Endothelial cell of umbilical vein (primary cell): ENCODE data around the gene EYS. TPM values are rescaled to one million over a fixed set of nuclear protein-coding genes. Genes with fewer than 3 reads are reported as not detected.

Source experiments
- BruUV-seq: library from RNA; stranded (reverse); fragments of 400-500 nt; replicated peaks from 2 replicates; lab custom pipeline; 2021; lab: Mats Ljungman, UMichigan
- CTCF ChIA-PET: fragments of 300-600, 350-600 bp; sonication (Branson Sonifier 250); formaldehyde crosslinking; loops from one replicate; lab custom pipeline; 2021; ENCODE audit warnings: antibody characterized with exemption, inconsistent platforms; lab: Charles Lee
- POLR2A ChIA-PET: fragments of 300-600, 350-600 bp; sonication (Branson Sonifier 250); formaldehyde crosslinking; loops from one replicate; lab custom pipeline; 2021; ENCODE audit warnings: antibody characterized with exemption, inconsistent platforms; lab: Charles Lee
- DNase-seq: peaks from one replicate; pipeline ENCODE4 v3.0.0-alpha.2; 2011; ENCODE audit warnings: low read depth, low spot score
- FAIRE-seq: peaks from 2 replicates; lab custom pipeline; 2011; peaks lifted over from hg19 to GRCh38; lab: Jason Lieb, UNC
- H2AFZ ChIP-seq: 2 replicates; pipeline ENCODE4 v1.6.0; 2012; ENCODE audit warnings: low read depth, low read length, control low read depth, inconsistent platforms
- H3K27ac ChIP-seq: 2 replicates; pipeline ENCODE4 v1.5.1; 2011; ENCODE audit warnings: low read depth, mild to moderate bottlenecking, control low read depth, low read length, moderate library complexity; ENCODE audit not compliant: insufficient read depth
- H3K27me3 ChIP-seq, 2 experiments: 2 replicates each; pipeline versions ENCODE4 v1.6.0 to v1.6.1; 2011; ENCODE audit warnings: low read length in 2 of 2, mixed read lengths in 1 of 2; ENCODE audit not compliant: control insufficient read depth in 2 of 2, insufficient read depth in 2 of 2
- H3K36me3 ChIP-seq, 2 experiments: 2 replicates in 1 of 2; 3 replicates in 1 of 2; pipeline ENCODE4 v1.5.1; 2011; ENCODE audit warnings: low read length in 2 of 2, mild to moderate bottlenecking in 1 of 2, moderate library complexity in 1 of 2; ENCODE audit not compliant: control insufficient read depth in 2 of 2, insufficient read depth in 2 of 2; ENCODE audit errors: extremely low read depth in 1 of 2
- H3K4me1 ChIP-seq: 3 replicates; pipeline ENCODE4 v1.5.1; 2011; ENCODE audit warnings: mild to moderate bottlenecking, low read length; ENCODE audit not compliant: control insufficient read depth, insufficient read depth; ENCODE audit errors: extremely low read depth
- H3K4me2 ChIP-seq: 2 replicates; pipeline ENCODE4 v1.6.1; 2011; ENCODE audit warnings: low read length, control low read depth, mixed read lengths; ENCODE audit not compliant: insufficient read depth
- H3K4me3 ChIP-seq, 3 experiments: fragments of 200-600 bp in 1 of 3; sonication (generic), shearing (Covaris generic) in 1 of 3; replicated peaks in 1 of 3; 2 replicates each; pipeline ENCODE4 v1.5.1; 2011 to 2016; ENCODE audit warnings: control low read depth in 3 of 3, low read length in 3 of 3, mild to moderate bottlenecking in 2 of 3, inconsistent platforms in 1 of 3, low read depth in 1 of 3, moderate library complexity in 1 of 3; ENCODE audit not compliant: insufficient read depth in 1 of 3
- H3K79me2 ChIP-seq: 2 replicates; pipeline ENCODE4 v1.6.0; 2012; ENCODE audit warnings: low read length, inconsistent platforms; ENCODE audit not compliant: control insufficient read depth, insufficient read depth
- H3K9ac ChIP-seq: replicated peaks from 2 replicates; pipeline ENCODE3; 2011; ENCODE audit warnings: low read length, control low read depth; ENCODE audit not compliant: insufficient read depth; ENCODE audit errors: extremely low read depth
- H3K9me1 ChIP-seq: replicated peaks from 3 replicates; pipeline ENCODE4 v1.6.0; 2011; ENCODE audit warnings: mild to moderate bottlenecking, low read length; ENCODE audit not compliant: control insufficient read depth, insufficient read depth; ENCODE audit errors: extremely low read depth
- H3K9me3 ChIP-seq: replicated peaks from 2 replicates; pipeline ENCODE4 v1.5.1; 2012; ENCODE audit warnings: low read length, inconsistent platforms; ENCODE audit not compliant: control insufficient read depth, insufficient read depth
- H4K20me1 ChIP-seq: replicated peaks from 2 replicates; pipeline ENCODE3; 2011; ENCODE audit warnings: mild to moderate bottlenecking, low read length; ENCODE audit not compliant: control insufficient read depth, insufficient read depth; ENCODE audit errors: extremely low read depth
- FOS ChIP-seq: IDR thresholded peaks from 2 replicates; pipeline ENCODE4 v1.6.1; 2011; ENCODE audit warnings: mild to moderate bottlenecking, low read length, moderate library complexity, borderline replicate concordance; ENCODE audit not compliant: insufficient read depth
- JUN ChIP-seq: IDR thresholded peaks from 2 replicates; pipeline ENCODE4 v1.6.1; 2011; ENCODE audit warnings: borderline replicate concordance, low read depth; ENCODE audit not compliant: insufficient read length, insufficient read depth
- MYC ChIP-seq: IDR thresholded peaks from one replicate; pipeline ENCODE4 v1.6.1; 2011; ENCODE audit warnings: mild to moderate bottlenecking, low read depth, low read length
- POLR2A ChIP-seq: IDR thresholded peaks from 2 replicates; pipeline ENCODE4 v1.6.1; 2012; ENCODE audit warnings: low read depth, mild to moderate bottlenecking, control low read depth, low read length
- POLR2AphosphoS5 ChIP-seq: IDR thresholded peaks from 2 replicates; pipeline ENCODE4 v1.6.1; 2012; ENCODE audit warnings: low read depth, mild to moderate bottlenecking, control low read depth, low read length, moderate library complexity; ENCODE audit not compliant: insufficient read depth
- dilution Hi-C: fragments of 300-500 bp; cut with MboI; formaldehyde crosslinking; loops from one replicate; pipeline ENCODE4 v1.15.0; 2019; ENCODE audit warnings: low sequenced_read_pairs; ENCODE audit not compliant: extremely low pct_ligation_motif_present
- intact Hi-C: fragments of 100-400 bp; cut with micrococcal nuclease; formaldehyde crosslinking; loops from one replicate; pipeline ENCODE4 v1.10.0; 2022
- polyA plus RNA-seq, 4 experiments: library from polyadenylated mRNA; depleted of rRNA in 3 of 4; stranded (reverse) in 3 of 4; unstranded in 1 of 4; fragments of >200 nt; gene quantifications; 2 replicates each; pipeline versions ENCODE4 v1.2.1 to v1.2.3, GENCODE V29; 2011 to 2012; ENCODE audit warnings: missing spikeins in 1 of 4
- total RNA-seq: library from RNA; stranded (reverse); gene quantifications from 2 replicates; pipeline ENCODE4 v1.2.3, GENCODE V29; 2021
- TF ChIP-seq, protein P1 (sequence below), 2 donors: IDR thresholded peaks; 1 replicate in 1 of 2; 2 replicates in 1 of 2; pipeline ENCODE4 v1.5.1; 2011; ENCODE audit warnings: low read length in 2 of 2, mild to moderate bottlenecking in 2 of 2, moderate library complexity in 2 of 2, control low read depth in 1 of 2, inconsistent platforms in 1 of 2, low read depth in 1 of 2; ENCODE audit not compliant: insufficient read depth in 1 of 2; ENCODE audit errors: extremely low read depth in 1 of 2
- TF ChIP-seq, protein P2 (sequence below): IDR thresholded peaks from 2 replicates; pipeline ENCODE4 v1.6.1; 2011; ENCODE audit not compliant: insufficient read depth, insufficient read length

The EYS gene
- total and polyA plus RNA-seq, 2 donors (not counting 3 experiments of a cell fraction or from before 2014, with no cell fraction given): 0.01 to 0.27 TPM

DNA sequence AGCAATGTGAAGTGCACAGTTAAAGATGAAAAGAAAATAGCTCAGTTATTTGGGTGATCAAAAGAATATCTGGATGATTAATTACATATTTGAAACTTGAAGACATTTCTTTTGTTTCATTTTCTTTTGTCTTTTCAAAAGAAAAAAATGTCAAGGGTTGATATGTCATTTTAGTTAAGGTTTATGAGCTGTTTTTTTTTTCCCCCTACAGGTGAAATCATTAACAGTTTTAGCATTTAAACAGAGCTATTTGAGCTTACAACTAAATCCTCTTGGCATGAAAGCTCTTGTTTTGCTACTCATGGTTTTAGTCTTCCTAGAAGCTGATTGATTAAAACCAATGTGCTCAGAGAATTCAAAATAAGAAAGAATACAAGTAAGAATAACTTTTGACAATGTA lies 1184.2 kb downstream of the EYS start:
- no peak overlapping the region for H3K9ac ChIP-seq
- no peaks in the 10 kb centered on the region for H3K9me3 ChIP-seq
- intact Hi-C loops: no loop called here
- POLR2A ChIA-PET: no interaction called here
- CTCF ChIA-PET: interaction anchor here (0.9 to 1.2 kb wide), 3 partner anchors 15 to 25 kb away, joined by 3 read pairs; no protein-coding TSS in a partner anchor
- H3K4me1 ChIP-seq: peaks cover 15% of the 10 kb centered on the region
- no TSS peak for BruUV-seq
- no peaks in the 10 kb centered on the region for H3K79me2 ChIP-seq
- H3K4me3 ChIP-seq: no peak overlapping the region
- H4K20me1 ChIP-seq: no peaks in the 10 kb centered on the region
- no peaks in the 10 kb centered on the region for H3K36me3 ChIP-seq
- DNase-seq: no peak
- H3K9me1 ChIP-seq: no peaks in the 10 kb centered on the region
- TF ChIP-seq, protein P1, sequence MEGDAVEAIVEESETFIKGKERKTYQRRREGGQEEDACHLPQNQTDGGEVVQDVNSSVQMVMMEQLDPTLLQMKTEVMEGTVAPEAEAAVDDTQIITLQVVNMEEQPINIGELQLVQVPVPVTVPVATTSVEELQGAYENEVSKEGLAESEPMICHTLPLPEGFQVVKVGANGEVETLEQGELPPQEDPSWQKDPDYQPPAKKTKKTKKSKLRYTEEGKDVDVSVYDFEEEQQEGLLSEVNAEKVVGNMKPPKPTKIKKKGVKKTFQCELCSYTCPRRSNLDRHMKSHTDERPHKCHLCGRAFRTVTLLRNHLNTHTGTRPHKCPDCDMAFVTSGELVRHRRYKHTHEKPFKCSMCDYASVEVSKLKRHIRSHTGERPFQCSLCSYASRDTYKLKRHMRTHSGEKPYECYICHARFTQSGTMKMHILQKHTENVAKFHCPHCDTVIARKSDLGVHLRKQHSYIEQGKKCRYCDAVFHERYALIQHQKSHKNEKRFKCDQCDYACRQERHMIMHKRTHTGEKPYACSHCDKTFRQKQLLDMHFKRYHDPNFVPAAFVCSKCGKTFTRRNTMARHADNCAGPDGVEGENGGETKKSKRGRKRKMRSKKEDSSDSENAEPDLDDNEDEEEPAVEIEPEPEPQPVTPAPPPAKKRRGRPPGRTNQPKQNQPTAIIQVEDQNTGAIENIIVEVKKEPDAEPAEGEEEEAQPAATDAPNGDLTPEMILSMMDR (IDR thresholded peaks at IDR 0.05; ENCODE audit: extremely low read depth in 1 of 2, insufficient read depth in 1 of 2, low read depth in 1 of 2, low read length in 2 of 2): no peak
- dilution Hi-C loops: no loop called here
- no peak for FAIRE-seq
- H2AFZ ChIP-seq: no peak overlapping the region
- H3K4me2 ChIP-seq: no peak overlapping the region
- no peak overlapping the region for H3K27ac ChIP-seq
- no peaks in the 10 kb centered on the region for H3K27me3 ChIP-seq

DNA sequence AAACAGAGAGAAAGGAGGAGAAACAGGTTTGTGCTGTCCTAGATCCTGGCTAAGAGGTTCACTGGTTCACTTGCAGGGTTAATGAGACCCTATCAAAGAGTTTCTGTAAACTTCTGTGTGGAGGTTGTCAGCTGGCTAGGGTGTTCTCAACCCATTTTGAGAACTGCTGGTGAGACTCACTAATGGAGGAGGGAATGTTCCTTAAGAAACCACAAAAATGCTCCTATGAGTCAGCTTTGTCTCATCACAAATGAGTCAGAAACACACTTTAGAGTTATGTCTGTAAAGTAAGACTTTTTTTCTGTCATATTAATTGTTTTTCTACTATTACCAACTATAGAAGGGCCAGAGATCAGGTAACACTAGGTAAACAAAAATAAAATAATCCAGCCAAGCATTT lies 1187.0 kb downstream of the EYS start:
- H3K36me3 ChIP-seq: no peaks in the 10 kb centered on the region
- dilution Hi-C loops (no loop called here), intact Hi-C loops (no loop called here)
- FAIRE-seq (peak; percentile 56), DNase-seq (peak; percentile 69)
- no peak overlapping the region for H3K9ac ChIP-seq
- no peaks in the 10 kb centered on the region for H3K9me1 ChIP-seq
- peaks cover 15% of the 10 kb centered on the region for H3K4me1 ChIP-seq
- H3K27ac ChIP-seq: peak overlapping the region; percentile 90
- no peaks in the 10 kb centered on the region for H3K9me3 ChIP-seq
- peak overlapping the region; percentile 38 for H3K4me2 ChIP-seq
- H3K4me3 ChIP-seq: no peak overlapping the region
- ChIA-PET POLR2A (no interaction called here), CTCF (interaction anchor here (1.5 kb wide), 1 partner anchor 15 kb away, joined by 5 read pairs; no protein-coding TSS in a partner anchor)
- no peaks in the 10 kb centered on the region for H3K27me3 ChIP-seq
- no peaks in the 10 kb centered on the region for H3K79me2 ChIP-seq
- TF ChIP-seq POLR2AphosphoS5 (no peak), FOS (peak; percentile 97), JUN (peak; percentile 74), POLR2A (no peak), MYC (no peak)
- TF ChIP-seq, protein P2, sequence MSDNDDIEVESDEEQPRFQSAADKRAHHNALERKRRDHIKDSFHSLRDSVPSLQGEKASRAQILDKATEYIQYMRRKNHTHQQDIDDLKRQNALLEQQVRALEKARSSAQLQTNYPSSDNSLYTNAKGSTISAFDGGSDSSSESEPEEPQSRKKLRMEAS: no peak
- TF ChIP-seq, protein P1 (IDR thresholded peaks at IDR 0.05; ENCODE audit: extremely low read depth in 1 of 2, insufficient read depth in 1 of 2, low read depth in 1 of 2, low read length in 2 of 2): no peak
- no TSS peak for BruUV-seq
- no peaks in the 10 kb centered on the region for H4K20me1 ChIP-seq
- peak overlapping the region; percentile 92 for H2AFZ ChIP-seq
